ENCODE results near the gene NFYB.

NFYB gene

DNA sequence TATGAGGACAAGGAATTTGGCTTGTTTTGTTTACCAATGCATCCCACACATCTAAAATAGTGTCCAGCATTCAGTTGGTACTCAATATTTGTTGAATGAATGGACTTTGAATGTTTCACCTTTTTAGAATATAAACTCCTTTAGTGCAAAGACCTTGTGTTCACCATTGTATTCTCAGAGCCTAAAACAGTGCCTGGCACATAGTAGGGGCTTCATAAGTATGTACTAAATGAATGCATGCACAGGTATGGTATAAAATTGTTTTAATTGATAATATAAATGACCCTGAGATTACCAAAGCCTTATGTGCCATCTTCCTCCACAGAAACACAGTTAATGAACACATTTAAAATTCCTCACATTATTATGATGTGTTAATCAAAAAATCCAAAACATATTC lies 5.0 kb upstream of the NFYB start:
- H3K4me3 ChIP-seq (ENCODE audit: low read length): no peak overlapping the region
- TF ChIP-seq, protein P1, sequence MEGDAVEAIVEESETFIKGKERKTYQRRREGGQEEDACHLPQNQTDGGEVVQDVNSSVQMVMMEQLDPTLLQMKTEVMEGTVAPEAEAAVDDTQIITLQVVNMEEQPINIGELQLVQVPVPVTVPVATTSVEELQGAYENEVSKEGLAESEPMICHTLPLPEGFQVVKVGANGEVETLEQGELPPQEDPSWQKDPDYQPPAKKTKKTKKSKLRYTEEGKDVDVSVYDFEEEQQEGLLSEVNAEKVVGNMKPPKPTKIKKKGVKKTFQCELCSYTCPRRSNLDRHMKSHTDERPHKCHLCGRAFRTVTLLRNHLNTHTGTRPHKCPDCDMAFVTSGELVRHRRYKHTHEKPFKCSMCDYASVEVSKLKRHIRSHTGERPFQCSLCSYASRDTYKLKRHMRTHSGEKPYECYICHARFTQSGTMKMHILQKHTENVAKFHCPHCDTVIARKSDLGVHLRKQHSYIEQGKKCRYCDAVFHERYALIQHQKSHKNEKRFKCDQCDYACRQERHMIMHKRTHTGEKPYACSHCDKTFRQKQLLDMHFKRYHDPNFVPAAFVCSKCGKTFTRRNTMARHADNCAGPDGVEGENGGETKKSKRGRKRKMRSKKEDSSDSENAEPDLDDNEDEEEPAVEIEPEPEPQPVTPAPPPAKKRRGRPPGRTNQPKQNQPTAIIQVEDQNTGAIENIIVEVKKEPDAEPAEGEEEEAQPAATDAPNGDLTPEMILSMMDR (conservative IDR thresholded peaks at IDR 0.05; ENCODE audit: low read depth, low read length): no peak
- no peak for DNase-seq (ENCODE audit: low read depth)

DNA sequence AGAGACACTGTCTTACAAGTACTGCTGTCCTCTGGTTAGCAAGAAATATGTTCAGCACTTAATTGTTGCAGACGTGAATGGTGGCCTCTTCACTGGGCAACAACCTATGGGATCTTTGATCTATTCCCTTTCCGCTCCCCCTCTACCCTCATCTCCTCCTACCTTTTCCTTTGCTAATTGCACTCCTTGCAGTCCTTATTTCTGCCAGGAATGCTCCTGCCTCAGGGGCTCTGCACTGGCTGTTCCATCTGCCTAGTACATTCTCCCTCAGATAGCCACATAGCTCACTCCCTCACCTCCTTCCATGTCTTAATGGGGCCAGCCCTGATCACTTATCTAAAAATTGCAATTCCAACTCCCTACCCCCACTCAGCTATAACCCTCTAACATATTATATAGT lies 4.5 kb upstream of the NFYB start:
- TF ChIP-seq, protein P1 (conservative IDR thresholded peaks at IDR 0.05; ENCODE audit: low read depth, low read length): no peak
- no peak overlapping the region for H3K4me3 ChIP-seq (ENCODE audit: low read length)
- DNase-seq (ENCODE audit: low read depth): no peak

DNA sequence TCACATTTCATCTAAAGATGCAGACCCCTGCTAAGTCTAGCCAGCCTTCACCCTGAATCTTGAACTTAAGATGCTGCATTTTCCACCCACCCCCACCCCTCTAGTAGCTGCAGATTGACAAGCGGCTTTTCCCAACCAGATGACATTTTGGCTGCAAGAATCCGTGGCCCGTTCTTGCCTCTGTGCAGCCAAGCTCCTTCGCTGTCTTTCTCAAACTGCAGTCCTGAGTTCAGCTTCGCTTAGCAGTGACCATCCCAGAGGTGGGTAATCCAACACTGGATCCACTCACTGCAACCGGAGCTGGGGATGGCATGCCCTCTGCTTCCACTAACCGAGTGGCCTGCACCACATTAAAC lies 765 bp upstream of the NFYB start:
- no peak for DNase-seq (ENCODE audit: low read depth)
- TF ChIP-seq, protein P1 (conservative IDR thresholded peaks at IDR 0.05; ENCODE audit: low read depth, low read length): no peak
- H3K4me3 ChIP-seq (ENCODE audit: low read length): peak overlapping the region; percentile 45

DNA sequence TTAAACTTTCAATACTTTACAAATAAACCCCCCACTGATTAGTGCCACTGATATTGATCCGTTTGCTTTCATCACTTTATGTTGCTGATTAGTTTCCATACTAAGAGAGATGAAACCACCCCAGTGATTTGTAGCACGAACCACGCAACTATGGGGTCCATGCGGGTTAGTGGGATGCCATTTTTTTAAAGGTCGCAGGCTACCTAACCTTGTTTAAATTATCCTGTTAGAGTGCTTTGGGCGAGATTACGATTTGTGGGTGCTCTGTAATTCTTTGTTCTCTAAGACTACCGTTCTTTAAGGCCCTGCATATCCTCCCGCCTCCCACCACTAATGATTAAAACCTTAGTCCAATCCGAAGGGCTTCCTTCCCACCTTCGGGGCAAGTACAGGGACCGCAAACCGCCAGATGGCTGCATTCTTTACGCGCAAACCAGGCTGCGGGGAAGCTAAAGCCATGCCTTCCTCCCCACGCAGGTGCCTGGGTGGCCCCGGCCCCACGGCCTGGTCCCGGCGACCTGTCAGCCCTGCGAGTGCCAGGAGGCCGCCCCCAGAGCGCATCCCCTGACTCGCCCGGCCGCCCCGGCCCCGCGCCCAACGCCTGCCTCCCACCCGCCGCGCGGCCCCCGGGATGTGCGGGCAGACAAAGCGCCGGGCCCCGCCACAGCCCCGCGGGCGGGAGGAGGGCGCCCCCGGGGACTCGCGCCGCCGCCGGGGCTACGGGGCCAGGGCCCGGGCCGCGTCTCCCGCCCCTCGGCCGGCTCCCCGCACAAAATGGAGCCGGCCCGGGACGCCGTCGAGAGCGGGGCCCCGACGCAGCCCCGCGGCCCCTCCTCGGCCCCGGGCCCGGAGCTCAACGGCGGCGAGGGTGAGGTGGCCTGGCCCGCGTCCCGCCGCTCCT lies 759 bp downstream of the NFYB start:
- peak; percentile 32 for DNase-seq (ENCODE audit: low read depth)
- TF ChIP-seq, protein P1 (conservative IDR thresholded peaks at IDR 0.05; ENCODE audit: low read depth, low read length): no peak
- peak overlapping the region; percentile 68 for H3K4me3 ChIP-seq (ENCODE audit: low read length)

DNA sequence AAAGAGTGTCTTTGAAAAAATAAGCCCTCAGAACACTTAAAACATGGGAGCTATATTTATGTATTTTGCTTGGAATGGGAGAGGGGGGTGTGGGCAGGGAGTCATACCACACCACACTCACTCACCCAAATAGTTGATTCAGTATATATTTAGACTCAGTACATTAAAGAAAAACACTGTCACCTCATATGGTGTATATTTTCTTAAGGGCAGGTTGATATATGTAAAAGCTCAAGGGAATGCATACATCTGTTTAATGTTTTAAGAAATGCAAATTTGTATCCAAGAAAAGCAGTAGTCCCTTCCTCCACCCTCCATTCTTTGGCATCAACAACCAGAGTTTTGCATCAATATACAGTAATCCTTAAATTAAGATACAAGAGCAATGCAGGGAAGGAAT lies 1.4 kb downstream of the NFYB start:
- TF ChIP-seq, protein P1 (conservative IDR thresholded peaks at IDR 0.05; ENCODE audit: low read depth, low read length): no peak

DNA sequence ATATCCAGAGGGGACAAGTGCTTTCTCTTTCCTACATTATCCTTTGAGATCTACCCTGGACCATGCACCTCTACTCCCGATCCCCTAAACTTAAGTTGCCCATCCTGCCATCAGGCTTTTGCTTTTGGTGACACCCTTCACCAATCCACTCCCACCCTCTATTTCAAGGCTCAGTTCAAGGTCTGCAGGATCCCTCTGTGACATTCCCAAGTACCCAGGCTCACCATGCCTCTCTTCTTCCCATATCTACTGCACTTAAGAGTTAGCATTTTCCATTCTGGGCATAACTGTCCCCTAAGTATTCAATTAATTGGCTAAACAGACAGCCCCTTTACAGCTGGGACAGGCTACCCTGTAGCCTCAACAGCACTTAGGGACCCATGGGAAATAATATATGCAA lies 3.1 kb downstream of the NFYB start:
- TF ChIP-seq, protein P1 (conservative IDR thresholded peaks at IDR 0.05; ENCODE audit: low read depth, low read length): no peak
- no peak overlapping the region for H3K4me3 ChIP-seq (ENCODE audit: low read length)

More for the DNA sequence above, 1.4 kb downstream of the NFYB start:
- no peak for DNase-seq (ENCODE audit: low read depth)
- peak overlapping the region; percentile 68 for H3K4me3 ChIP-seq (ENCODE audit: low read length)

DNA sequence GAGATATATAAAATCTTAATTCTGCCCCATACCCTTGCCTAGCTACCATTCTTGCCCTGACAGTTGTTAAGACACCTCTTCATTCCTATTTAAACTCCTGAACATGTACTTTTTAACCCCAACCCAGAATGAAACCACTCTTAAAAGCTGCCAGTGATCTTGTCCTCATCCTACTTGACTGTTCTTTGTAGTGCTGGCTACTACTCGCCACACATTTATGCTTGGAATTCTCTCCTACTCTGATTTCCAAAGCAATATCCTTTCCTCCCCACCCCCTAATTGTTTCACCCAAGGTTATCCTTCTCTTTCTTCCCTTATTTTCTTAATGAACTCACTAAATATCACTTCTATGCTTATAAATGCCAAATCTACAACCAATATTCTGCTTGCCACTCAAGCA lies 4.1 kb downstream of the NFYB start:
- no peak for DNase-seq (ENCODE audit: low read depth)
- H3K4me3 ChIP-seq (ENCODE audit: low read length): no peak overlapping the region
- TF ChIP-seq, protein P1 (conservative IDR thresholded peaks at IDR 0.05; ENCODE audit: low read depth, low read length): no peak

More for the DNA sequence above, 3.1 kb downstream of the NFYB start:
- no peak for DNase-seq (ENCODE audit: low read depth)
